SU-DHL-6 (cell line): ENCODE measurements around the gene EFNA5.

Experiments used
- H2AFZ ChIP-seq: fragments of 200-600 bp; sonication (generic); 2 replicates; pipeline ENCODE4 v1.6.1; 2014; ENCODE audit warnings: low read depth, mild to moderate bottlenecking, moderate library complexity, mixed read lengths, antibody characterized with exemption, low read length; ENCODE audit not compliant: severe bottlenecking
- H3F3A ChIP-seq: fragments of 200-600 bp; shearing (Covaris generic); 2 replicates; pipeline ENCODE4 v1.6.0; 2016; ENCODE audit warnings: antibody characterized with exemption, mild to moderate bottlenecking; ENCODE audit not compliant: insufficient read depth
- H3K27ac ChIP-seq: fragments of 200-600 bp; sonication (generic); 2 replicates; pipeline ENCODE4 v1.5.1; 2016; ENCODE audit warnings: low read depth, mild to moderate bottlenecking, low read length, moderate library complexity, mixed read lengths
- H3K27me3 ChIP-seq: fragments of 200-600 bp; sonication (generic), shearing (Covaris generic); 2 replicates; pipeline ENCODE4 v1.6.0; 2014; ENCODE audit warnings: mild to moderate bottlenecking, low read length
- H3K36me3 ChIP-seq: fragments of 200-600 bp; sonication (generic); 2 replicates; pipeline ENCODE4 v1.6.1; 2014; ENCODE audit warnings: mild to moderate bottlenecking, low read length, mixed read lengths
- H3K4me2 ChIP-seq: fragments of 300-600, 200-600 bp; shearing (Covaris generic), sonication (generic); 2 replicates; pipeline ENCODE4 v1.6.0; 2014; ENCODE audit warnings: low read length, low read depth, mild to moderate bottlenecking; ENCODE audit not compliant: poor library complexity, severe bottlenecking
- H3K4me3 ChIP-seq: fragments of 200-600 bp; sonication (generic); 2 replicates; pipeline ENCODE4 v1.5.1; 2014; ENCODE audit warnings: antibody characterized with exemption, low read length, mild to moderate bottlenecking, mixed read lengths; ENCODE audit not compliant: insufficient read depth, poor library complexity, severe bottlenecking
- H3K79me2 ChIP-seq: fragments of 200-600 bp; sonication (generic); 2 replicates; pipeline ENCODE4 v1.6.1; 2014; ENCODE audit warnings: mild to moderate bottlenecking, low read length, moderate library complexity; ENCODE audit not compliant: insufficient read depth
- H3K9ac ChIP-seq: fragments of 200-600 bp; sonication (generic); 2 replicates; pipeline ENCODE4 v1.7.0; 2014; ENCODE audit warnings: mild to moderate bottlenecking, low read length
- H3K9me2 ChIP-seq: fragments of 200-600 bp; sonication (generic); replicated peaks from 2 replicates; pipeline ENCODE4 v1.6.1; 2014; ENCODE audit warnings: low read length; ENCODE audit not compliant: insufficient read depth
- H3K9me3 ChIP-seq: fragments of 200-600 bp; sonication (generic); 2 replicates; pipeline ENCODE4 v1.6.1; 2014; ENCODE audit warnings: low read length, mixed read lengths; ENCODE audit not compliant: insufficient read depth
- H4K20me1 ChIP-seq: fragments of 200-600 bp; sonication (generic); 2 replicates; pipeline ENCODE4 v1.6.1; 2014; ENCODE audit warnings: low read depth, mild to moderate bottlenecking, antibody characterized with exemption, low read length, moderate library complexity, mixed read lengths
- EZH2phosphoT487 ChIP-seq: fragments of 200-600 bp; sonication (generic), shearing (Covaris generic); conservative IDR thresholded peaks from 2 replicates; pipeline ENCODE4 v1.6.1; 2018; ENCODE audit warnings: mild to moderate bottlenecking, antibody characterized with exemption, low read length, moderate library complexity, mixed read lengths
- TF ChIP-seq, protein P1 (sequence below): fragments of 200-600 bp; sonication (generic); IDR thresholded peaks from one replicate; pipeline ENCODE4 v1.5.1; 2017; ENCODE audit warnings: antibody characterized with exemption, mild to moderate bottlenecking, low read length, moderate library complexity; ENCODE audit not compliant: insufficient read depth, poor library complexity, severe bottlenecking

EFNA5 gene

DNA sequence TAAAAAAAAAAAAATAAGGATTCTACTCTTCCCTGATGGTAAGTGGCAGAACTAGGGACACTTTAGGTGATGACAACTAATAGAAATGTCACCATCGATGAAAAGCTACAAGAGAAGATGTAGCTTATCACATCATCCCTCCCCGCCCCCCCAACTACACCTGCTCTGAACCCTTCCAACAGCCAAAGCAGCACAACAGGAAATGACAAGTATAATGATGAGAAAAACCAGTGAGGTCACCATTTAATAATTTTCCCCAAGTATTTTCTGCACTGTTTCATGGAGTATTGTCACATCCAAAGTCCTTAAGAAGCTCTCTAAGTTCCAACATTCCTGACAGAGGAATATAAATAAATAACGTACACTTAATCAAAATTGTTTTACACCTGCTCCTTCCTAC is 221.4 kb downstream of the EFNA5 start:
- TF ChIP-seq EZH2phosphoT487, result no peak
- TF ChIP-seq, protein P1, sequence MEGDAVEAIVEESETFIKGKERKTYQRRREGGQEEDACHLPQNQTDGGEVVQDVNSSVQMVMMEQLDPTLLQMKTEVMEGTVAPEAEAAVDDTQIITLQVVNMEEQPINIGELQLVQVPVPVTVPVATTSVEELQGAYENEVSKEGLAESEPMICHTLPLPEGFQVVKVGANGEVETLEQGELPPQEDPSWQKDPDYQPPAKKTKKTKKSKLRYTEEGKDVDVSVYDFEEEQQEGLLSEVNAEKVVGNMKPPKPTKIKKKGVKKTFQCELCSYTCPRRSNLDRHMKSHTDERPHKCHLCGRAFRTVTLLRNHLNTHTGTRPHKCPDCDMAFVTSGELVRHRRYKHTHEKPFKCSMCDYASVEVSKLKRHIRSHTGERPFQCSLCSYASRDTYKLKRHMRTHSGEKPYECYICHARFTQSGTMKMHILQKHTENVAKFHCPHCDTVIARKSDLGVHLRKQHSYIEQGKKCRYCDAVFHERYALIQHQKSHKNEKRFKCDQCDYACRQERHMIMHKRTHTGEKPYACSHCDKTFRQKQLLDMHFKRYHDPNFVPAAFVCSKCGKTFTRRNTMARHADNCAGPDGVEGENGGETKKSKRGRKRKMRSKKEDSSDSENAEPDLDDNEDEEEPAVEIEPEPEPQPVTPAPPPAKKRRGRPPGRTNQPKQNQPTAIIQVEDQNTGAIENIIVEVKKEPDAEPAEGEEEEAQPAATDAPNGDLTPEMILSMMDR, result no peak
- Histone ChIP-seq H3K9me3 (no peaks in the 10 kb centered on the region), H3K9ac (no peak overlapping the region), H2AFZ (peak overlapping the region; percentile 91), H3K4me3 (no peak overlapping the region), H3K4me2 (peak overlapping the region; percentile 32), H3K27me3 (no peaks in the 10 kb centered on the region), H3K79me2 (no peaks in the 10 kb centered on the region), H3K36me3 (no peaks in the 10 kb centered on the region), H3F3A (no peaks in the 10 kb centered on the region), H3K27ac (no peak overlapping the region), H3K9me2 (no peaks in the 10 kb centered on the region), H4K20me1 (no peaks in the 10 kb centered on the region)

DNA sequence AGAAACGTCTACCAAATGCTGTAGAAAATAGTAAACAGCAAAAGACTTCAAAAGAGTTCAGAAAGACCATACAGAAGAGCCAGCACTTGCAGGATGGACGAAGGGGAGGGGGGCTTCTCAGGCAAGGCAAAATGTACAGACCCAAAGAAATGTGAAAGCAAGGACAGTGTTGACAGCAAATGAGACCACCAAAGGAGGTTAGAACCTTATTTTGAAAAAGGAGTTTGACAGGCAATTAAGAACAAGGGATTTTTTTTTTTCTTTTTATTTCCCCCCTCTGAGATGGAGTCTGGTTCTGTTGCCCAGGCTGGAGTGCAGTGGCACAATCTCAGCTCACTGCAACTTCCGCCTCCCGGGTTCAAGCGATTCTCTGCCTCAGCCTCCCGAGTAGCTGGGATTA is 223.2 kb downstream of the EFNA5 start:
- Histone ChIP-seq H3F3A (no peaks in the 10 kb centered on the region), H3K9me2 (no peaks in the 10 kb centered on the region), H2AFZ (no peak overlapping the region), H3K27me3 (no peaks in the 10 kb centered on the region), H3K79me2 (no peaks in the 10 kb centered on the region), H3K9me3 (no peaks in the 10 kb centered on the region), H4K20me1 (no peaks in the 10 kb centered on the region), H3K4me2 (no peak overlapping the region), H3K9ac (no peak overlapping the region), H3K4me3 (no peak overlapping the region), H3K36me3 (no peaks in the 10 kb centered on the region), H3K27ac (no peak overlapping the region)
- TF ChIP-seq, protein P1, result no peak
- TF ChIP-seq EZH2phosphoT487, result no peak

DNA sequence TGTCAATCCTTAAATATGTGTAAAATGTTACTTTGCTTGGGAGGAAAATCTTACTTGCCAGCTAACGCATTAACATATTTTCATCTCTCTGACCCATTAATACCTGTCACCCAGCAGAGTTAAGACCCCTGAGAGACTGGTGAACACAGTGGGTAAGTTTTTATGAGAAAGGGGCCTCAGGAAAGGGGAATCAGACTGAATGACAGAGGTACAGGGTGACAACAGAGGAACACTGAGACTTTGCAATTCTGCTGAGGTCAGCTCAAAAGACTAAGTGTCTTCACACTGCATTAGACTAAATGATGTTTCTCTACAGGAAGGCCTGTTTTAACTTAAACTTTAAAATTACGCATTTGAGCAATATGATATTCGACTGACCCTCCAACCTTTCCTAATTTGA is 223.8 kb downstream of the EFNA5 start:
- no peaks in the 10 kb centered on the region for H3K27me3 ChIP-seq
- H3K79me2 ChIP-seq, result no peaks in the 10 kb centered on the region
- H3K4me2 ChIP-seq, result no peak overlapping the region
- H4K20me1 ChIP-seq, result no peaks in the 10 kb centered on the region
- H3K9me3 ChIP-seq, result no peaks in the 10 kb centered on the region
- TF ChIP-seq, protein P1, result no peak
- TF ChIP-seq EZH2phosphoT487, result no peak
- no peak overlapping the region for H3K27ac ChIP-seq
- no peaks in the 10 kb centered on the region for H3K9me2 ChIP-seq
- no peaks in the 10 kb centered on the region for H3K36me3 ChIP-seq
- H3K4me3 ChIP-seq, result no peak overlapping the region
- H3F3A ChIP-seq, result no peaks in the 10 kb centered on the region
- no peak overlapping the region for H2AFZ ChIP-seq
- no peak overlapping the region for H3K9ac ChIP-seq
